GM18520 (cell line): Measurements from ENCODE around the gene BLOC1S1.

Experiments used
- ATAC-seq: cut with Tn5 transposase; IDR thresholded peaks from one replicate; pipeline ENCODE4 v1.9.1; 2021; ENCODE audit not compliant: unreplicated experiment

BLOC1S1 gene

DNA sequence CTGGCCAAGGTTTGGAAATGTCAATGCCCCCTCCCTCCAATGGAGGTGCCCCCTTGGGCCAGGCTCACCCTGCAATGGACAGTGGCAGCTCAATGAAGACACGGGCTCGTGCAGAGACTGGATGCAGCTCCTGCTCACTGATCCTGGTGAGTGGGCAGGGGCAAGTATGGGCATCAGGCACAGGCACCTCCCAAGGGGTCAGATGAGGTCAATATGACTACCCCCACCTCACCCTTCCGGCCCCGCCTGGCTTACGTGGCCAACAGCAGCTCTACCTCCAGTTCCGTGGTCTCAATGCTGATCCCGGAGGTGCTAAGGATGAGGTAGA, 21.7 kb upstream of the BLOC1S1 start:
- no peak for ATAC-seq

GRCh38 chr12:55694651-55695050, 21.2 kb upstream of the BLOC1S1 start:
- ATAC-seq: no peak

DNA sequence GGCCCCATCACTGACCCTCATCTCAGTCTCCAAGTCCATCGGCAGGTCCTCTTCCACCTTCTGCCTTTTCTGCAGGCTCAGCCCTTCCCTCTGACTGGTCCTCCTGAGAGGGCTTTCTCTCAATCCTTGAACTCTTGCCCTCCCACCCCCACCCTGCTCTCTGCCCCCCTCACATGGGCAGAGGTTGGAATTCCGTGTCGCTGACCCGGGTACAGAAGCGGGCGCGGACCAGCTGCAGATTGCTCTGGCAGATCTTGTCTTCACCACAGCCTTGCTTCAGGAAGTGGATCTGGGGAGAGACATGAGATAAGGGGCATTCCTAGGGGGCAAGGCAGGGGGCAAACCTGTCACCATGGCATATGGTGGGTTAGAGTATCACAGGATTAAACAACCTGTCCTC, 20.5 kb upstream of the BLOC1S1 start:
- ATAC-seq: no peak

DNA sequence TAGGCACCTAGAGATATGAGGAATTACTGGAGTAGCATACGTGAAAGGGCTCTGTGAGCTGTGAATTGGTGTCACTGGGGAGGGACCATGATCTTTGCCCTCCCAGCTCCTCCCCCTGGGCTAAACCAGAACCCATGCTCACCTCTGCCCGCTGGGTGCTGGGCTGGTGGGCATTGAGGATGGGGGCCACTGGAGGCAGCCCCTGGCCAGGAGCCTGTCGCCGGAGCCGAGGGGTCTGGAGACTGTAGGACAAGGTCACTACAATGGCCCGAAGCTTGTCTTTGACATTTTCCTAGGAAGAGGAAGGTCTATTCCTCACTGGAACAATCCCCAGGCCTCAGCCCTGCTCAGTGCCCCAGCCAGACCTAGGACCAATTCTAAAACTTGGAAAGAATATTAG, 19.7 kb upstream of the BLOC1S1 start:
- ATAC-seq: no peak

- ATAC-seq: no peak
Measured at GRCh38 chr12:55696796-55697462, 18.9 kb upstream of the BLOC1S1 start.

GRCh38 chr12:55697686-55698085, 18.2 kb upstream of the BLOC1S1 start:
- no peak for ATAC-seq

DNA sequence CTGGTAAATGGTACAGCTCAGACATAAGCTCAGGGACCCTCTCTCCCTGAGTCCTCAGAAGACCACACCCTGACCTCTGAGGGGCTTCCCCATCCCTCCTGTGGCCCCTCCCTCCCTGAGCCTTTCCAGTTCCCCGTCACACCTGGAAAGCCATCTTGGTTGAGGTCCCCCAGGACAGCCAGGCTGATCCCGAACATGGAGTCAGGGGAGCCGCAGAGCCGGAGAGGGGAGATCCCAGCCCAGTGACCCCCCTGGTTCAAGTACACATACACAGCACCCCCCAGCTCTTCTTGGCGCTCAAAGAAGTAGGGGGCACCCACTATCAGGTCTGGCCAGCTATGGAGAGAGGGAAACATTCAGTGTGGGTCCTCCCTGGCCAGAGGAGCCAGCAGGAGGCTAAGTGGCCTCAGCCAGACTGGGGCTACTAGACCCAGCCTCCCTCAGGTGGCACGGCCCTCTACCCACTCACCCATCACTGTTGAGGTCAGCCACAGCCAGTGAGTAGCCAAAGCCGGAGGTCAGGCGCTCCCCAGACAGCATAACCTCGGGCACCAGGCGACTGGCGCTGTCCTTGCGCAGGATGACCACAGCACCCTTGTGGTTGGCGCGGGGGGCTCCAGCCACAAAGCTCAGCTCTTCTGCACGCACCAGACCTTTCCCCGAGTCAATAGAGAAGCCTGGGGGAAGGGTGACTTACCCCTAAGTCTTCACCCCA, 17.4 kb upstream of the BLOC1S1 start:
- ATAC-seq: no peak

DNA sequence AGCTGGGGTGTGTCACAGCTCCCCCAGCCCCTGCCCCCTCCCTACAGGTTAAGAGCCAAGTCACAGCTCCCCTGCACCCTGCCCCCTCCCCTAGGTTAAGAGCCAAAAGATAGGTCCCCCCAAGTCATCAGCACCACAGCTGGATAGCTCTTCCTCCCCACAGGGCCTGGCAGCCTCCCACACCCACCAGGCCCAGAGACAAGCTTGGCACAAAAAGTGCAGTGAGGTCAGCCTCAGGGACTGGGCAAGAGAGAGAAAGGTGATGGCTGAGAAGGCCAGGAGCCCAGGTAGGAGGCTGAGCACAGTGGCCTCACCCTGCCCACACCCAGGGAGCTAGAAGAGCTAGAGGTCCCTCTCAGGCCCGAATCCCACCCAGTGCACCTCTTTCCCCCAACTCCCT, 16.9 kb upstream of the BLOC1S1 start:
- ATAC-seq: no peak

- no peak for ATAC-seq
Measured at GRCh38 chr12:55699471-55700055, 16.3 kb upstream of the BLOC1S1 start.

DNA sequence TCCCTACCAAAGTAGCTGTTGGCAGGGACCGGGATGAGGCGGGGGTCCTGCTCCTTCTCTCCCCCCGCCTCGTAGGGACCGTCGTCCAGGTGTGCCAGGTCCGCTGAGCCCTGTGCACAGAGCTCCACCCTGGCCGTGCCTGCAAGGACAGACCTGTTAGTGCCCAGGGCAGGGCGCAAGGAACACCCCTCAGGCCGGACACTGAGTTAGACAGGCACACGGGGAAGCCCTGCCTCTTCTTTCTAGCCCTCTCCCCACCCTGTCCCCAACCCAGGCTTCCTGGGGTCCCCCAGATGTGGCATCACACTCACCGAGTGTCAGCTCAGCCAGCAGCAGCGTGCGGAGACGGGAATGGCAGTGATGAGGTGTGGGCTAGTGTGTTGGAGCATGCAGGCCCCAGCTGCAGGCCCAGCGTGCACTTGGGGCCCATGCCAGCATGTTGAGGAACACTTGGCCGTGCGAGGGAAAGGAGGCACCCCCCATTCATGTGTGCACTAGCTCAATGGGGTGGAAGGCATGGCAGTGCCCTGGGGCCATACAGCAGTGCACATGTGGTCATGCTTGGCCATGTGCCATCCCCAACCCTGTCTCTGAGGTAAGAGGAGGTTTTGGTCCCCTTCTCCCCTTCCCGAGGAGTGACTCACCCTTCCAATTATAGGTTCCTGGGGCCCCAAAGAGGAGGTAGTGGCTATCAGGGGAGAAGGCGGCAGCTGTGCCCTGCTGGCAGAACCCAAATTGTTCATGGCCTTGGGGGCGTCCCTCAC, 15.4 kb upstream of the BLOC1S1 start:
- ATAC-seq: no peak

- no peak for ATAC-seq
Measured at GRCh38 chr12:55702861-55703260, 13.0 kb upstream of the BLOC1S1 start.

- no peak for ATAC-seq
Measured at GRCh38 chr12:55703288-55703687, 12.6 kb upstream of the BLOC1S1 start.

- no peak for ATAC-seq
Measured at GRCh38 chr12:55703901-55704761, 11.7 kb upstream of the BLOC1S1 start.

DNA sequence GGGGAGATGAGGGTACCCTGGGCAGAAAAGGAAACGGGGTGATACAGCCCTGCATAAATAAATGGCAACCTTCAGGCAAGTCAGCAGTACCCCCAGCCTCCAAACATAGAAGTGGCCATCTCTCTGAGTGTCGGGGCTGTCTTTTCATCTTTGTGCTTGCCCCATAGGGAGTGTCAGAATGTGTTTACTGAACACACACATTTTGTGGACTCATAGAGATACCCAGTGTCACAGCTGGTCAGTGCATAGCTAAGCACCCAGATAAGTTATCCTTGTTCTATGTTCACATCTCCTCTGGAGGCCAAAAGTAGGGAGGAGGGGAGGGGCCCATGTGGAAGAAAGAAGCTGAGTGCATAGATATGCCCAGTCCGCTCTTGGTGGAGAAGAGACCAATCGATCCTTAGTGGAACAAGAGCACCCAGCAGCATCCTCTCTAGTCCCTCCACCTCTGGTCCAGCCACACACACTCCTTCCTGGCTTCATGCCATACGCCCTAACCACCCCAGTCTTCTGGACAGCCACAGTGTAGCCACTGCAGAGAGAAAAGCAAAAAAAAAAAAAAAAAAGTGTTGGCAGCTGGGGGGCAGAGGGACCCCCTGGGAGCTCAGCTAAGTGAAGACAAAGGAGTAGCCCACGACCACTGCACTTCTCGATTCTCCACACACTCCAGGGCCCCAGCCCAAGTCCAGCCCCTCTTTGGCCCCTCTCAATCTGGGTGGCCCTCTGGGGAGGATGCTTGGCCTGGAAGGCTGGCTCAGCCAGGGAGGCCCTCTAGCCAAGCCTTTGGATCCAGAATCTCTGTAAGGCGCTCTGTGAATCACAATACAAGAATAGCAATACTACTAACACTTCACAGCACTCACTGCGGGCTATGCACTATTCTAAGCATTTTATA, 10.8 kb upstream of the BLOC1S1 start:
- no peak for ATAC-seq

- ATAC-seq: no peak
Measured at GRCh38 chr12:55705782-55706402, 10.0 kb upstream of the BLOC1S1 start.

DNA sequence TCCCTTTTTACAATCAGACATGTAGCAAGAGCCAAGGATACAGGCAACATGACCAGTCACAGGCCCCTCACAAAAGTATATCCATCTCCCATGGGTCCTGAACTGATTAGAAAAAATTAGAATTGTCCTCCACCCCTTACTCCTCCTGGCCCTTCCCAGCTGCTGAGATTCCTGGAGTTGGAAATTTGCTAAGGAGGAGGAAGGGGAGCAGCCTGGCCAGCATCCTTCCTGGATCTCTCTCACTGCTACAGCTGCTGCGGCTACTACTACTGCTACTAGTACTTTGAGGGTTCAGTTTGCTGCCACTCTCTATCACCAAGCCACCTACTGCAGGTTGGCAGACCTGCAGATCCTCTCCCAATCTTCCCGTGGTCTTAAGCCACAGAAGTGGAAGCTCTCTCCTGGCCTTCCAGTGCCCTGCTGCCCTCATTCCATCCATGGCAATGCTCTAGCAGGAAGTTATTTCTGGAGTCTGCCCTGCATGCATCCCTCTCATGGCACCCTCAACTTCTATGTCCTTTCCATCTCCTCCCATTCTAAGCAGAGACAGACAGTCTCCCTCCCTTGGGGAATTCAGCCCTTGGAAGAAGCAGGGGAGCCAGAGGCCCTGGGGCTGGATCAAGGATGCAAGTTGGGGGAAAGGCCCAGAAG, 9.2 kb upstream of the BLOC1S1 start:
- no peak for ATAC-seq

GRCh38 chr12:55707219-55707671, 8.6 kb upstream of the BLOC1S1 start:
- no peak for ATAC-seq

- no peak for ATAC-seq
Measured at GRCh38 chr12:55707841-55708694, 7.8 kb upstream of the BLOC1S1 start, which contains the start of gene ITGA7. Gene ITGA7, minus strand, starts transcription at chr12:55707904. Its CDS starts 222 bp downstream, at chr12:55707682.
